NCI-H1436 treated with DMSO at 0.1 percent for 48 hours (cell line): Measurements from ENCODE around the gene NPSR1.
"Not testable (repeated sequence)": the region's sequence is repeated elsewhere in the genome, so short reads cannot be mapped to it uniquely, and the experiment has no call there.

ENCODE experiments used
- DNase-seq: peaks from one replicate; lab custom pipeline; 2025; lab: John Stamatoyannopoulos, UW

Gene NPSR1

DNA sequence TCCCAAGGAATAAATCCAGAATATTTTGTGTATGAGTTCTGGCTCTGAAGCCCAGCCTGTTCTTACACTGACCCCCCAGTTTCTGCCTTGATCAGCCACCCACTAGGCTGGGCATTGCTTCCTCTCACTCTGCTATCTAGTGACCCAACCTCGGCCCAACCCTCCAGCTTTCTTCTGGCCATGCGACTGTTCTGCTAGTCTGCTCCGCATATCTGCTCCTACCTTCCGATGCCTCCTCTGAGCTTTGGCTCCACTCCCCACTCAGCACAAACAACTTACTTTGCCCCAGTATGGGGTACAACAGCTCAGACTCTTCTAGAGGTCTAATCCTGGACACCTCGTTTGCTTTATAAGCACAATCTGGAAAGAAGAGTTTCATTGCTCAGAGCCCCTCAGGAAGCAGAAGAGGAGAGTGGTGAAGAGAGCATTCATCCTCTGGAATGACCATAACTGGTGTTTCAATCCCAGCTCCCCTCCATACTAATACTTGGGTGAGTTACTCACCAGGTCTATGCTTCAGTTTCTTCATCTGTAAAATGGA lies 99.6 kb downstream of the NPSR1 start:
- DNase-seq, result no peak

- no peak for DNase-seq
Observed at GRCh38 chr7:34758111-34758601, 100.1 kb downstream of the NPSR1 start.

- peak; percentile 8 for DNase-seq
Observed at GRCh38 chr7:34759477-34760125, 101.6 kb downstream of the NPSR1 start.

GRCh38 chr7:34760271-34760670 lies 102.3 kb downstream of the NPSR1 start:
- no peak for DNase-seq

DNA sequence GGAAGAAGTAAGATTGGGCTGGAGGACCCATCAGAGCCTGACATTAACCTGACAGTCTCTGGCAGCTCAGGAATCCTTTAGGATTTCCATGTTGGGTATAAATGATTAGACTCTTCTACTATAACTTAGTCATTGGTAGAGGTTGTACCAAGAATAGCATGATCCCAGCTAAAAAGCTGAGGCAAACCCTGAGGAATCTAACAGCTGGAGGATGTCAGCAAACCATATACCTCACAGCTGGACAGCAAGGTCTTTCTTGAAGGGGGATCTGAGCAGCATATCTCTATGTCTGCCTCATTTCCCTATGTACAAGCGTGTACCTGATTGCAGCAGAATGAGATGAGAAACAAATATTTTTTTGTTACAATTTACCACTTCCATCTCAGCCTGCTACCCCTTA lies 103.2 kb downstream of the NPSR1 start:
- no peak for DNase-seq

DNA sequence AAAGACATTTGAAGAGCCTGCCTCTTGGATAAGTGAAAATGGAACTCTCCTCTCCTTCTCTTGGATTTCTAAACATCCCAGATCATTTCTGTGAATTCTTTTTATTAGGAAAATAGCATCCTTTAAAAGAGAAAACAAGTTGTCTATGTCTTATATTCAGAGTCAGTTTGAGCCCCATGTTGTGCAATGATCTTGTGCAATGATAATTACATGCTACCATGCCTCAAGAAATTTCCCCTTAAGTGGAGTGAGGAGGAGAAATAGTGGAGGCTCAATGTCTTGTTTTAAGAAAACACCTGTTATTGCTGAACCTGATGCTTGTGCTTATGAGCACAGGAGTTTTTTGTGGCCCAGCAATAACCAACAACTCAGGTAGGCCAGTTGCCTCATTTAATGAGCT lies 103.6 kb downstream of the NPSR1 start:
- no peak for DNase-seq

DNA sequence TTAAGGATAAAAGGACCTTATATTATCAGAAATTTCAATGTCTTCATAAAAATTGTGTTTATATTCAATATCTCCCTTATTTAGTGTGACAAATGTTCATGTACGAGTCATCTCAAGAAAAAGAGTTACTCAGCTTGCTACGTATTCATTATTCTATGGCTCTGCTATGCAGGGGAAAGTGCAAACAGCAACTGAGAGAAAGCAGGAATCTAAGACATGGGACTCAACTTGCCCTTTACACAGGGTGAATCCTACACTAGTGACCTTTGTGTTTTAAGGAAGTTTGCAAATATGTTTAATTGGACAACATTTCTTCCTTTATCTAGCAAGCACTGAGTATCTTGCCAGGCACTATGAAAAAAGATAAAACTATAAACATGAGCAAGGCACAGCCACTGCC lies 104.7 kb downstream of the NPSR1 start:
- no peak for DNase-seq

GRCh38 chr7:34772296-34772938 lies 114.4 kb downstream of the NPSR1 start:
- no peak for DNase-seq

GRCh38 chr7:34776748-34777358 lies 118.8 kb downstream of the NPSR1 start:
- DNase-seq, result no peak

- DNase-seq, result no peak
Observed at GRCh38 chr7:34780546-34780945, 122.5 kb downstream of the NPSR1 start.

GRCh38 chr7:34787586-34787985 lies 129.6 kb downstream of the NPSR1 start:
- no peak for DNase-seq

DNA sequence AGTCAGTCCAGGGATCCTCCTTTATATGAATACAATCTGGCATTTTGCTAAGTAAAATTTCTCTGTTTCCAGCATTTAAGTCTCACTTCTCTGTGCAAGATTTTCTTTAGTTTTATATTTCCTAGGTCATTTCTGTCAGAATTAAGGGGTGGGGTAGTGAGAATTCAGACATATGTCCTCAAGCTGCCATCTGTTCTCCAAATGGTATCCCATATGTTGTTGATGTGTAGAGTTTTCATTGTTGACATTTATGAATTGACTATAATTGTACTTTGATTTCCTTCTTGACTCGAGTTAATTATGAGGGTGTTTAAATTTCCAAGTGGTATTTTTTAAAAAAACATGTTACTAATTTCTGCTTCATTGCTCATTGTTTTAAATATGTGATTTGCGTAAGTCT lies 148.8 kb downstream of the NPSR1 start:
- DNase-seq, result no peak

- DNase-seq, result no peak
Observed at GRCh38 chr7:34807548-34808340, 149.7 kb downstream of the NPSR1 start.

DNA sequence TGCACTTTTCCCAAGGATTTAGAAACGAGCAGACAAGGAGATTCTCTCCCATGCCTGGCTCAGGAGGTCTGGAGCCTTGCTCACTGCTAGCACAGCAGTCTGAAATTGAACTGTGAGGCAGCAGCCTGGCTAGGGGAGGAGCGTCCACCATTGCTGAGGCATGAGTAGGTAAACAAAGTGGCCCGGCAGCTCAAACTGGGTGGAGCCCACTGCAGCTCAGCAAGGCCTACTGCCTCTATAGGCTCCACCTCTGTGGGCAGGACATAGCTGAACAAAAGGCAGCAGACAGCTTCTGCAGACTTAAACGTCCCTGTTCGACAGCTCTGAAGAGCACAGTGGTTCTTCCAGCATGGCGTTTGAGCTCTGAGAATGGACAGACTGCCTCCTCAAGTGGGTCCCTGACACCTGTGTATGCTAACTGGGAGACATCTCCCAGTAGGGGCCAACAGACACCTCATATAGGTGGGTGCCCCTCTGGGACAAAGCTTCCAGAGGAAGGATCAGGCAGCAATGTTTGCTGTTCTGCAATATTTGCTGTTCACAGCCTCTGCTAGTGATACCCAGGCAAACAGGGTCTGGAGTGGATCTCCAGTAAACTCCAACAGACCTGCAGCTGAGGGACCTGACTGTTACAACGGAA lies 156.3 kb downstream of the NPSR1 start:
- DNase-seq, result not testable (repeated sequence)

DNA sequence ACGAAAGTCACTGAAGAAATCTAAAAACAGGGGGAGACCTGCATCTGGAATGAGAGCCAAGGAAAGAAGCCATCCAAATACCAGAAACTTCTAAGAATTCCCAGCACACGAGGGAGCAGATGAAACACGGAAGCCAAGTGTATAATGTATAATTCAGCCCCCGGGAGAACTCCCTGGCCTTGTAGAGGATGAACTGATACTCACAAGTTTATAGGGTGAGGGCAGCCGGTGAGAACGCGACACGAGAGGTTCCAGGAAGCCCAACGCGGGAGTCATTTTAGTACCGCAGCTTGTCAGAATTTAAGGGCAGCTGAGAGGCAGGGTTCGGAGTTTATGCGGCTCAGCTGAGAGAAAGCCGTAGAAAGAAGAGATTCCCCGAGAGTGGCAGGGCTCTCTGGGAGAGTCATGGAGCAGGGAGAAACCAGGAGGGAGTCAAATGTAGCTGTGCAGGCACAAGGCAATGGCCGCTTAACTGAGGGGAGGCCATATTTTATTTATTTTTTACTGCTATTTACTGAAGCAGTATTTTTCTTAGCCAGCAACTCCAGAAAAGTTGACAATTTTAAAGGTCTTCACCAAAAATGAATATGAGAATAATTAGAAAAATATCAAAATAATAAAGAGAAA lies 164.0 kb downstream of the NPSR1 start:
- DNase-seq, result no peak

DNA sequence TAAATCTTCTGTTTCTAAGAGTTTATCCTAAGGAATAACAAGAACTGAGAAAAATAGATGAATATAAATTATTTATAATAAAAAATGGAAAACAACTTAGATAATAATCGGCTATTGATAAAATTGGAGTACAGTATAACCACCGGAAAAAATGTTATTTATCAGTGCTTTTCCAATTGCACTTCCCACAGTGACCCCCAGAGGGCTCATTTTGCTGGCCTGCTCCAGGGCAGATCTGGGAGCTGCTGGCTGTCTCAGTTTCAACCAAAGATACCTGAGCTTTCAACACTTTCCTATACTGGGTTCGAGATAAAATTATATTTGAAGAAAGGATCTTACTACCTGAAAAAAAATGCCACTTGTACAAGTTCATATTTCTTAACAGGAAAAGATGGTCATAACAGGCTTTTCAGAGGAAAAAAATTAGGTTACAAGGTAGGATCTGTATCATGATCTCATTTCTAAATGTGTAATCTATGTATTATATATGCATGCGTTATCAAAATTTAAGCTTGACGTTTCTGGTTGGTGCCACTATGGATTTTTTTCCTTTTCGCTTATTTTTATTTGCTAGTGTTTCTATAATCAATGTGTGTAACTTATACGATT lies 165.7 kb downstream of the NPSR1 start:
- no peak for DNase-seq

DNA sequence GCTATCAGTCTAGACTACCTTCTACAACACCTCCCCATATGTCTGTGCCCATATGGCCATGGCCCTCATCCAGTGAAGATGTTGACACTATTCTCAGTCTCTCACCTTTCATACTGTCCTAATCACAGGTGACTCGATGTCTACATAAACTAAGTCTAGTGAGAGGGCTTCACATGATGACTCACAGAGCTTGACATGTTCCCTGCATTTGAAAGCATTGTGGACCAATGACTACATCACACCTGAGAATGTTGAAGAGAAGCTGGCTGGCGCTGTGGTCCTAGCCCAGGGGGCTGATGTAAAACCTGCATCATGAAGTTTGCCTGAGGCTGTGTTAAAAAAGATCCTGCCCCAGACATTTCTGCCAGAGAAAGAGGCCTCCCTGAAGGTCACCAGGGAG lies 167.2 kb downstream of the NPSR1 start:
- DNase-seq, result no peak

DNA sequence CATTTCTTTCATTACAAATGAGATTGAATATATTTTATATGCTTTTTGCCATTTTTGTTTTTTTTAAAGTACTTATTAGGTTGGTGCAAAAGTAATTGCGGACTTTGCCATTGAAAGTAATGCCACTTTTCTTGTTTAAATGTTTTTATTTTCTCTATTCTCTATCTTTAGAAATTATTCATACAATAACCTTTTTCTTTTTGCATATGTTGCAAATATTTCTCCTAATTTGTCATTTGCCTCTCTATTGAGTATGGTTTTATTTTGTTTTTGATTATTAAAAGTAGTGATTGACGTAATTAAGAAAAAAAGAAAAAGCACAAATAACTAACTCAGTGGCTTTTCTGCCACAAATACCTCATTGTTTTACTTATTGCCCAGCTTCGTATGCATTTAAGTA lies 172.4 kb downstream of the NPSR1 start:
- DNase-seq, result no peak

DNA sequence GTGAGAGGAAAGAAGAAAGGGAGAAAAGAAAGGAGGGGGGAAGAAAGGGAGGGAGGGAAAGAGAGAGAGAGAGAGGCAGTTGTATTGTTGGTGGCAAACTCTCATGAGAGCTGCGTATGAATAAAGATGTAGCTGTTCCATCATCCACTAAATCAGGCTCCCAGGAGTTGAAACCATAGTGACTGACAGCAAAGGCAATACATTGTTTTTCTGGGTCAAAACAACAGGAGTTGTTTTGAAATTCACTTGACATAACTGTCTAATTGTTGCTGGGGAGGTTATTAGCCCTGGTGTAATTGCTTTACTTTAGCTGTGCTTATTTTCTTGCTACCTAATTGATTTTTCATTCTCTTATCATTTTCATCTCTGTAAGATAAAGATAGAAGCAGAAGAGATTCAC lies 173.4 kb downstream of the NPSR1 start:
- DNase-seq, result no peak

DNA sequence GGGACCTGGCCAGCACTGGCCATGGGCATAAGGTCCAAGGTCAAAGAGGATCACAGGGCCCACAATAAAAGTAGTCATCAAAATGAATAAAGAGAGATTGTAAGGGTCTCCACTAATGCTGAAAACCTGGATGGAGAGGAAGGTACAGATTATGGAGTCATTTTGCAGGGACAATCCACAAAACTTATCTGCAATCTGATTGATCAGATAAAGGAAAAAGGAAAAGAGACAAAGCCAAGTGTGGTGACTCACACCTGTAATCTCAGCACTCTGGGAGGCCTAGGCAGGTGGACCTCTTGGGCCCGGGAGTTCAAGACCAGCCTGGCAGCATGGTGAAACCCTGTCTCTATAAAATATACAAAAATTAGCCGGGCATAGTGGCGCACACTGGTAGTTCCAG lies 174.0 kb downstream of the NPSR1 start:
- no peak for DNase-seq
